NCI-H1436 treated with DMSO at 0.1 percent for 48 hours (cell line): ENCODE measurements around the gene MGP.

Experiments used
- DNase-seq: peaks from one replicate; lab custom pipeline; 2025; lab: John Stamatoyannopoulos, UW

Gene MGP

DNA sequence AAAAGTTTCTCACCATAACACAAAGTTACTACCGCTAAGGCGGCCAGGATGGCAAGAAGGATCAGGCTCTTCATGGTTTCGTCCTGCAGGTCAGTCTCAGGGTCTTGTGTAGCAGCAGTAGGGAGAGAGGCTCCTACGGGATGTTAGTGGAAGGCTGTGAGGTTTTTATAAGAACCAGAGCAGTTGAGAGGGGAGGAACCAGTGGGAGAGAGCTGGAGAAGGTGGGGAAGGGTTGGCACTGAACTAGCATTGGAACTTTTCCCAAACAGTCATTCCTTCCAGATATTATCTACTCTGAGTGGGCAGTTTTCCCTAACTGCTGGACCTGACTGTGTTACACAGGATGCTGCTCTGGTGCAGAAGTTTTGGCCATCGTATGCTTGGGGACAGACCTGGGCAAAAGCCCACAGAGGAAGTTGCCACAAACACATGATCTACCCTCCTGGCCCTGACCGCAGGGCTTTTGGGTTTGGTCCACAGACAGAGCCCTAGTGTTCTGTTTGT is at the start of gene MGP:
Gene MGP (minus strand): TSS at position 137 of the 504 bp plus-strand sequence. CDS start 63 bp downstream, at position 74.
- no peak for DNase-seq

DNA sequence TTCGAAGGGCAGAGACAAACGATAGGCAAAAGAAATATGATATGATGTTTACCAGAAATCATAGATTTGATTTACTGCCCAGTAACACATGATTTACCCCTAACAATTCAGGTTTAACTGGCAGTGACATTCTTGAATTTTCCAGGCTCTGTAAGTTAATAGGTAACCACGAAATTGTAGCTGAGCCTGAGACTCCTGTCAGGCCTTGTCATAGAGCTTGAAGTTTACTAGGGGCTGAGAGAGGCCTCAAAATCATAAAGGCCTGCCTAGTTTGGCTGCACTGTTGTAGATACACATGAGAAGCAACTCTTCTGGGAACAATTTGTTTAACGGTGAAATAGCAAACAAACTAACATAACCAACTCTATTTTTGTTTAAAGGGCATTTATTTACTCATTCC is 49.4 kb upstream of the MGP start:
- DNase-seq: no peak

- DNase-seq: no peak
These were observed 48.9 kb upstream of the MGP start for GRCh38 chr12:14934511-14934910.

DNA sequence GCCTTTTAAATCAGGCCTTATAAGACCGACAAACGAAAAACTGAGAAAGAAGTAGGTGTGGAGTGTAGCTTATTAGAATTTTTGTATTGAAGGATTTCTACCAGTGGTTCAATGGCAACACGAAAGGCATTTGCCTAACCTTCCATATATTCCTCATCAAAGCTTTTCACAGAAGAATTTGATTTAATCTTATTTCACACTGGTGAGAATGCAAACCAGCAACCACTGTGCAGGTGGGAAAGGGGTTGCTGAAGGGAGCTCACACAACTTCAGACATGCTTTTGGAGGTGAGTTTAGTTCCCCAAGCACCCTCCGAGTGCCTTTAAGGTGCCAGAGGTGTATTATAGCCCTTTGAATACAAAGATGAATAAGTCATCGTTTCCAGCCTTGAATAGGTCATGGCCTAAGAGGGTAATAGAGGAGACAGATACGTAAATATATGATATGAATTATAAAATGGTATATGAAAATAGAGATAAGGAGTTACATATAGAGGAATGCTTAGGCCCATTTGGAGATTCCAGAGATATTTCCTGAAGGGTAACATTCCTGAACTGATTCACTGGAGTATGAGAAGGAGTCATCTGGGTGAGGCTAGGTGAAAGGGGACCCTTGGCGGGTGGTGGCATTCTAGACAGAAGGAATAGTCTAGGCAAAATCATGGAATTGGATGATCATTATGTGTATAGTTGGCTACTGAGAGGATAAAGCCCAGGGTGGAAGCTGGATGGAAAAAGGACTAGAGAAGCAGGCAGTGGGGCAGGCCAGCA is 46.3 kb upstream of the MGP start:
- no peak for DNase-seq

DNA sequence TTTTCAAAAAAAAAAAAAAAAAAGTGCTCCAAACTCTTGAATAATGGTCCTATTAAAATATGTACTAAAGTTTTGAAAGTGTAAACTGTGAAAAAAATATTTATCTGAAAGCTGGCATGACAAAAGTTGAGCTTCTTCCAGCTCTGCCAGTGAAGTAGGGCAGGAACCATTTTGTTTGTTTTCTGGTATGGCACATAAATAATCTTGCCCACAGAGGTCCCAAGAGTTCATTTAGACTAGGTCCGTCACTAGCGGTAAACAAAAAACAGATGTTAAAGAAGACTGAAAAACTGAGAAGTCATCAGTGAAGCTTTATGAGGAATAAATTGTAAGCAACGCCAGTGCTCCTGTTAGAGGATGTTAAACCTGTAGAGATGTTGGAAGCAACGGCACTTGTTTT is 45.7 kb upstream of the MGP start:
- no peak for DNase-seq

- no peak for DNase-seq
These were observed 44.6 kb upstream of the MGP start for GRCh38 chr12:14930299-14930698.

GRCh38 chr12:14928931-14929330 is 43.3 kb upstream of the MGP start:
- no peak for DNase-seq

DNA sequence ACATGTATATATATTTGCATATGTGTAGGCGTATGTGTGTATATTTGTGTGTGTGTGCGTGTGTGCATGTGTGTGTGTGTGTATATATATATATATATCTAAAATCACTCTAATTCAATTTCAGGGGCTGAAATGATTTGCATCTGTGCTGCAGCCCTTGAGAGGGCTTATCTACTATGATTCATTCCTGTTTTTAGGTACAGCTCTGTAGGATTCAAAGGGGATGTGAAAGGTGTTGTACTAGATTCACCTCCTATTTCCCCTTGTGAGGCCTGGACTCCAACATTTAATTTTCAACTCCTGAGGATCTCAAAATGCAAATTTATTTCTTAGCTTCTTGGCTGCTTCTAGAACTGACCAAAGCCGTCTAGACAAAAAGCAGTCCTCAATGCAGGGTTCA is 41.6 kb upstream of the MGP start:
- no peak for DNase-seq

GRCh38 chr12:14924541-14924940 is 38.9 kb upstream of the MGP start:
- DNase-seq: no peak

- no peak for DNase-seq
These were observed 38.3 kb upstream of the MGP start for GRCh38 chr12:14923944-14924343.

GRCh38 chr12:14921218-14921617 is 35.6 kb upstream of the MGP start:
- no peak for DNase-seq

DNA sequence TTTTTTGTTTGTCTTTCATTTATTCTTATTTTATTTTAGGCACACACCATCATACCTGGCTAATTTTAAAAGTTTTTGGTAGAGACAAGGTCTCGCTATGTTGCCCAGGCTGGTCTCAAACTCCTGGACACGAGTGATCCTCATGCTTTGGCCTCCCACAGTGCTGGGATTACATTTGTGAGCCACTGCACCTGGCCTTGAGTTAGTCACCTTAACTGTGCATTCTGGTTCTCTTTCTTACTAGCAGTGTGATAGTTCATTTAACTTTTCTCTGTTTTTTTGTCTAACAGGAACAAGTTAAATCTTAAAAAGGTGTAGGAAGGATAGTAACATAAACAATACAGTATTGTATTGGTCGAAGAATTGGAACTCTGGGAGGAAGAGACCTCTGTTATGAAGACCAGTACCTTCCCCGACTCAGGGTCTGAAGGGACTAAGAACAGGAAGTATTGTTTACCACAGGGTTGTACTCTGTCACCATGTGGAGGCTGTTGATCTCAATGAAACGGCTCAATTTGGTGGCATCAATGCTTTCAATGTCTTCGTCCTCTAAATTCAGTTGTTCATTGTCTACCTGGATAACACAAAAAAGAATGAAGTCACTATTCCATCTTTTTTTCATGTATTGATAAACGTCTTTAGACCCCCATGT is 34.9 kb upstream of the MGP start:
- DNase-seq: no peak

GRCh38 chr12:14919455-14919854 is 33.8 kb upstream of the MGP start:
- DNase-seq: no peak

GRCh38 chr12:14915736-14916135 is 30.1 kb upstream of the MGP start:
- DNase-seq: no peak

- DNase-seq: no peak
These were observed 27.7 kb upstream of the MGP start for GRCh38 chr12:14913381-14913781.

- DNase-seq: no peak
These were observed 25.5 kb upstream of the MGP start for GRCh38 chr12:14911131-14911530.

DNA sequence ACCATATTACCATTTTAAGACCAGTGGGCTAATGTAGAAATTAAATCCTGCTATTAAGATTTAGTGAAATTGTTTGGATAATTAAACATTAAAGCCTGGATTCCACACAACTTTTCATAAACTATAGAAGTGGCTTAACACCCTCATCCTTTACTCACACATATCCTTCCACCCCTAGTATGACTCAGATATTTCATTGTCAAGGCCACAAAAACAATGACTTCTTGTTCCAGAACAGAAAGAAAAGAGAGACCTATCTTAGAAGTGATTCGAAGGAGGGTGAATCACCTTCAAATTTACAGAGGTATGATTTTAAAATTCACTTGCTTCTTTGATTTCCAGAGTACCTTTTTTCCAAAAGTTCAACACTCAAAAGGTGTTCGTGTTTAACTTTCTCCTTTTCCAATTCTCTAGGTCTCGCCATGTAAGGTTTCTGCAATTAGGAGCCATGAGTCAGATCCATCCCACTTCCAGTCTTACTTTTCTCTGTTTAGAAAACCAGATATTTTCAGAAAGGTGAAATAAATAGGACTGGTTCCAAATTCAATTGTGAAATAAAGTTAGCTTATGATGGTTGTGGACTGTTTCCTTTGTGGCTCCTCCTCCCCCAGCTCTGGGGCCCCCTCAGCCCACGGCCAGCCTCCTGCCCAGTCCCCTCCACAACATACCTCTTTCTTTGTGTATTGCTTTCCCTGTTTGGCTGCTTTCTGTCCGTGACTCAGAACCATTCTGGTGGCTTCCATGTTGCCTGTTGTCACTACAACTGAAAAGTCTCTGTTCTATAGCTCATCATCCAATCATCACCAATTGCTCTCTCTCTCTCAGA is 24.6 kb upstream of the MGP start:
- no peak for DNase-seq

DNA sequence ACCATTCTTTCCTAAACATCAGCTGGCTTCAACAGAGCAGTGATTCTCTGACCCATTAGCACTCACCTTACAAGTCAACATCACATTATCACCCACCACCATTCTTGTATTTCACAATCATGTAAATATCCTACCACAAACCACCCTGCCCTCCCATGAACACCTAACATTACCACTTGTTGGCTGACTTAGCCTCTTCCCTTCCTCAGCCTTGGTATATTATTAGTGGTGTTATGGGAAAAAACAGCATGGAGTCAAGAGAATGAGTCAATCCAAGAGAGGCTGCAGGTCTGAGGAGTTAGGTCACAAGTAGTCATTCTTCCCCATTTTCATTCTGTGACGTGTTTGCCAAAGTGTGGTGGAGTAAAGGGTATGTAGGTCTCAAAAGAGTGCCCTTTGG is 22.3 kb upstream of the MGP start:
- DNase-seq: no peak

DNA sequence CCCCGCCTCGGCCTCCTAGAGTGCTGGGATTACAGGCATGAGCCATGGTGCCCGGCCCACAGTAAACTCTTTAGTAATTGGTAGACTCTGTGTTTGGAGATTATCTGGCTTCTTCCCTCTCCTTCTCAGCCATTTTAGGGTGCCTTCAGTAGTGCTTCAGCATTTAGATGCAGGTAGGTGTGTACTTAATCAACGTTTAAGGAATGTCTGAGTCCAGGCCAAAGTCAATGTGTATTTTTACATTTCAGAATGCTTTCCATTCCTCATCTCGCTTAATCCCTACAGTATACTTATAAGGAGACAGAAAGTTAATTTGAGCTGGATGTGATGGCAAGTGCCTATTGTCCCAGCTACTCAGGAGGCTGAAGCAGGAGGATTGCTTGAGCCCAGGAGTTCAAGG is 20.5 kb upstream of the MGP start:
- no peak for DNase-seq

GRCh38 chr12:14905269-14906004 is 19.8 kb upstream of the MGP start:
- DNase-seq: no peak

DNA sequence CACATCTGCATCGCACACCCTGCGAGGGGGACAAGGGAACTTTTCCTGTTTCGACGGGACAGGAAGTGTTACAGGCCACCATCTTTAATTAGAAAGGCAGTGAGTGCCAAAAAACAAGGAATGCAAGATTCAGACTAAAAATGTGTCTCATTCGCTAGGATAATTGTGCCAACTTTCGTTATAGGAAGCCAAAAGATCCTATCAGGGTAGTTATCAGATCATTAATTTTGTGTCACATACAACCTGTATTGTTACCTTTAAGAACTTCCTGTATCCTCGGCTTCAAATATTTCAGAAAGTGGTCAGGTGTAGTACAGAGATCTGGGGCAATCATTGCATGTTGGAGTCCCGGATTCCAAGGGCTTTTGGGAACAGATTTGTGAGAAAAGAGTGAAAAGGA is 19.2 kb upstream of the MGP start:
- no peak for DNase-seq
